ENCODE results near the gene DCUN1D2.
A peak's percentile ranks its signal among the peaks of the same experiment; 100 is the strongest.
"Not testable (repeated sequence)": the region's sequence is repeated elsewhere in the genome, so short reads cannot be mapped to it uniquely, and the experiment has no call there.

Gene DCUN1D2

GRCh38 chr13:113489171-113489548 is 1.4 kb downstream of the DCUN1D2 start:
- DNase-seq, result no peak

GRCh38 chr13:113488283-113488682 is 2.2 kb downstream of the DCUN1D2 start:
- no peak for DNase-seq

GRCh38 chr13:113486698-113487097 is 3.8 kb downstream of the DCUN1D2 start:
- DNase-seq, result no peak

- DNase-seq, result no peak
These were observed 5.0 kb downstream of the DCUN1D2 start for GRCh38 chr13:113485545-113485944.

- DNase-seq, result no peak
These were observed 6.8 kb downstream of the DCUN1D2 start for GRCh38 chr13:113483504-113484293.

- DNase-seq, result no peak
These were observed 7.4 kb downstream of the DCUN1D2 start for GRCh38 chr13:113483081-113483480.

GRCh38 chr13:113479179-113479578 is 11.3 kb downstream of the DCUN1D2 start:
- no peak for DNase-seq

- no peak for DNase-seq
These were observed 12.8 kb downstream of the DCUN1D2 start for GRCh38 chr13:113477724-113478123.

- DNase-seq, result no peak
These were observed 13.7 kb downstream of the DCUN1D2 start for GRCh38 chr13:113476811-113477210.

- DNase-seq, result no peak
These were observed 14.6 kb downstream of the DCUN1D2 start for GRCh38 chr13:113475911-113476310.

- no peak for DNase-seq
These were observed 15.2 kb downstream of the DCUN1D2 start for GRCh38 chr13:113475280-113475679.

- DNase-seq, result peak; percentile 43
These were observed 16.3 kb downstream of the DCUN1D2 start for GRCh38 chr13:113474179-113474578.

- no peak for DNase-seq
These were observed 18.0 kb downstream of the DCUN1D2 start for GRCh38 chr13:113472355-113473025.

- DNase-seq, result no peak
These were observed 18.7 kb downstream of the DCUN1D2 start for GRCh38 chr13:113471844-113472243.

GRCh38 chr13:113470635-113471163 is 19.8 kb downstream of the DCUN1D2 start:
- DNase-seq, result not testable (repeated sequence)

GRCh38 chr13:113470073-113470472 is 20.4 kb downstream of the DCUN1D2 start:
- DNase-seq, result no peak

GRCh38 chr13:113469582-113469981 is 20.9 kb downstream of the DCUN1D2 start:
- no peak for DNase-seq

- no peak for DNase-seq
These were observed 21.9 kb downstream of the DCUN1D2 start for GRCh38 chr13:113468472-113469201.

GRCh38 chr13:113468029-113468428 is 22.5 kb downstream of the DCUN1D2 start:
- no peak for DNase-seq

- DNase-seq, result no peak
These were observed 24.1 kb downstream of the DCUN1D2 start for GRCh38 chr13:113466383-113466782.

- no peak for DNase-seq
These were observed 25.2 kb downstream of the DCUN1D2 start for GRCh38 chr13:113465300-113465699.

GRCh38 chr13:113464476-113464875 is 26.0 kb downstream of the DCUN1D2 start:
- DNase-seq, result no peak

- DNase-seq, result no peak
These were observed 29.3 kb downstream of the DCUN1D2 start for GRCh38 chr13:113461022-113461751.

Measured in CD4-positive, alpha-beta T cell treated with Interleukin-15 for 1 hour (primary cell).